Sigmoid colon (tissue), 7 donors: ENCODE measurements around the gene RMRP. TPM values are rescaled to one million over a fixed set of nuclear protein-coding genes. Genes with fewer than 3 reads are reported as not detected.

Experiments
- DNase-seq: peaks from one replicate; pipeline ENCODE4 v3.0.0-alpha.2; 2019
- H3K27ac ChIP-seq, 4 donors: fragments of 200-600 bp; sonication (generic); one replicate each; pipeline ENCODE4 v1.5.1; 2016 to 2019; ENCODE audit warnings: mild to moderate bottlenecking in 1 of 4
- H3K27me3 ChIP-seq, 3 donors: fragments of 200-600 bp; sonication (generic); one replicate each; pipeline ENCODE4 v1.5.1; 2019; ENCODE audit warnings: mild to moderate bottlenecking in 1 of 3
- H3K36me3 ChIP-seq, 4 donors: fragments of 200-600 bp; sonication (generic); one replicate each; pipeline ENCODE4 v1.5.1; 2016 to 2019
- H3K4me1 ChIP-seq, 4 donors: fragments of 200-600 bp; sonication (generic); one replicate each; pipeline ENCODE4 v1.5.1; 2017 to 2019
- H3K4me3 ChIP-seq, 4 donors: fragments of 200-600 bp; sonication (generic); one replicate each; pipeline ENCODE4 v1.5.1; 2017 to 2019; ENCODE audit warnings: mild to moderate bottlenecking in 2 of 4, moderate library complexity in 1 of 4
- H3K9me3 ChIP-seq, 4 donors: fragments of 200-600 bp in 3 of 4; sonication (generic) in 3 of 4; one replicate each; pipeline versions ENCODE4 v1.5.1 to v1.6.1; 2013 to 2019
- EP300 ChIP-seq, 4 donors: sonication (generic); formaldehyde crosslinking; IDR thresholded peaks; one replicate each; pipeline ENCODE4 v1.6.1; 2017; ENCODE audit warnings: antibody characterized with exemption in 4 of 4
- POLR2A ChIP-seq, 2 donors: fragments of 450-650 bp; IDR thresholded peaks; one replicate each; pipeline ENCODE4 v1.6.1; 2016; ENCODE audit warnings: antibody characterized with exemption in 2 of 2, mild to moderate bottlenecking in 2 of 2, moderate library complexity in 2 of 2
- POLR2AphosphoS5 ChIP-seq, 4 donors: sonication (generic); formaldehyde crosslinking; IDR thresholded peaks; one replicate each; pipeline ENCODE4 v1.6.1; 2017; ENCODE audit warnings: antibody characterized with exemption in 4 of 4
- WGBS, 2 donors: extraction: QIAGEN DNeasy Blood & Tissue Kit; methylation state at CpG; one replicate each; pipeline ENCODE4 v1.1.7; 2013; 5-methylcytosine and 5-hydroxymethylcytosine counted together
- intact Hi-C: fragments of 100-400 bp; cut with DNase I; formaldehyde crosslinking; loops from one replicate; pipeline ENCODE4 v1.15.1; 2023
- polyA plus RNA-seq, 3 donors: library from polyadenylated mRNA; stranded (reverse); fragments of 200-250 nt; gene quantifications; one replicate each; pipeline ENCODE4 v1.2.3, GENCODE V29; 2013
- total RNA-seq, 4 donors: library from RNA; depleted of rRNA; stranded (reverse); fragments of >200 nt; gene quantifications; one replicate each; pipeline ENCODE4 v1.1.0, GENCODE V29; 2016
- TF ChIP-seq, protein P1 (sequence below), 4 experiments: fragments of 450-650 bp in 3 of 4; fragments of 200-600 bp in 1 of 4; IDR thresholded peaks; one replicate each; pipeline ENCODE4 v1.5.1; 2016 to 2019; ENCODE audit warnings: antibody characterized with exemption in 4 of 4, mild to moderate bottlenecking in 3 of 4, moderate library complexity in 2 of 4
- donor health status: healthy with polysubstance abuse.
- donor health status: Bipolar disorder and iron deficiency.
- donor health status: healthy.

RMRP gene
- total and polyA plus RNA-seq, 7 donors = 480 to 26,387 (median 4,377) TPM; not detected in 2

DNA sequence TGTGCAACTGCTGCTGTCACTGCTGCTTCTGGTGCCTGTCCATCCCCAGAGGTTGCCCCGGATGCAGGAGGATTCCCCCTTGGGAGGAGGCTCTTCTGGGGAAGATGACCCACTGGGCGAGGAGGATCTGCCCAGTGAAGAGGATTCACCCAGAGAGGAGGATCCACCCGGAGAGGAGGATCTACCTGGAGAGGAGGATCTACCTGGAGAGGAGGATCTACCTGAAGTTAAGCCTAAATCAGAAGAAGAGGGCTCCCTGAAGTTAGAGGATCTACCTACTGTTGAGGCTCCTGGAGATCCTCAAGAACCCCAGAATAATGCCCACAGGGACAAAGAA lies 16.2 kb upstream of the RMRP start:
- DNase-seq = no peak
- intact Hi-C loops = no loop called here
- H3K27ac ChIP-seq = peak overlapping the region; percentile 12 to 64 (median 54)
- no peak overlapping the region for H3K4me3 ChIP-seq
- no peaks in the 10 kb centered on the region for H3K36me3 ChIP-seq
- peaks cover 0 to 28% (median 26%) of the 10 kb centered on the region in 4 donors for H3K4me1 ChIP-seq
- H3K9me3 ChIP-seq = no peaks in the 10 kb centered on the region
- TF ChIP-seq POLR2A (IDR thresholded peaks at IDR 0.05) (no peak), POLR2AphosphoS5 (IDR thresholded peaks at IDR 0.05) (no peak), EP300 (IDR thresholded peaks at IDR 0.05) (no peak)
- TF ChIP-seq, protein P1, sequence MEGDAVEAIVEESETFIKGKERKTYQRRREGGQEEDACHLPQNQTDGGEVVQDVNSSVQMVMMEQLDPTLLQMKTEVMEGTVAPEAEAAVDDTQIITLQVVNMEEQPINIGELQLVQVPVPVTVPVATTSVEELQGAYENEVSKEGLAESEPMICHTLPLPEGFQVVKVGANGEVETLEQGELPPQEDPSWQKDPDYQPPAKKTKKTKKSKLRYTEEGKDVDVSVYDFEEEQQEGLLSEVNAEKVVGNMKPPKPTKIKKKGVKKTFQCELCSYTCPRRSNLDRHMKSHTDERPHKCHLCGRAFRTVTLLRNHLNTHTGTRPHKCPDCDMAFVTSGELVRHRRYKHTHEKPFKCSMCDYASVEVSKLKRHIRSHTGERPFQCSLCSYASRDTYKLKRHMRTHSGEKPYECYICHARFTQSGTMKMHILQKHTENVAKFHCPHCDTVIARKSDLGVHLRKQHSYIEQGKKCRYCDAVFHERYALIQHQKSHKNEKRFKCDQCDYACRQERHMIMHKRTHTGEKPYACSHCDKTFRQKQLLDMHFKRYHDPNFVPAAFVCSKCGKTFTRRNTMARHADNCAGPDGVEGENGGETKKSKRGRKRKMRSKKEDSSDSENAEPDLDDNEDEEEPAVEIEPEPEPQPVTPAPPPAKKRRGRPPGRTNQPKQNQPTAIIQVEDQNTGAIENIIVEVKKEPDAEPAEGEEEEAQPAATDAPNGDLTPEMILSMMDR (IDR thresholded peaks at IDR 0.05) = no peak
- WGBS, 2 donors = 62 to 81% methylated on average over 3 of the region's 3 CpGs
- no peaks in the 10 kb centered on the region for H3K27me3 ChIP-seq

DNA sequence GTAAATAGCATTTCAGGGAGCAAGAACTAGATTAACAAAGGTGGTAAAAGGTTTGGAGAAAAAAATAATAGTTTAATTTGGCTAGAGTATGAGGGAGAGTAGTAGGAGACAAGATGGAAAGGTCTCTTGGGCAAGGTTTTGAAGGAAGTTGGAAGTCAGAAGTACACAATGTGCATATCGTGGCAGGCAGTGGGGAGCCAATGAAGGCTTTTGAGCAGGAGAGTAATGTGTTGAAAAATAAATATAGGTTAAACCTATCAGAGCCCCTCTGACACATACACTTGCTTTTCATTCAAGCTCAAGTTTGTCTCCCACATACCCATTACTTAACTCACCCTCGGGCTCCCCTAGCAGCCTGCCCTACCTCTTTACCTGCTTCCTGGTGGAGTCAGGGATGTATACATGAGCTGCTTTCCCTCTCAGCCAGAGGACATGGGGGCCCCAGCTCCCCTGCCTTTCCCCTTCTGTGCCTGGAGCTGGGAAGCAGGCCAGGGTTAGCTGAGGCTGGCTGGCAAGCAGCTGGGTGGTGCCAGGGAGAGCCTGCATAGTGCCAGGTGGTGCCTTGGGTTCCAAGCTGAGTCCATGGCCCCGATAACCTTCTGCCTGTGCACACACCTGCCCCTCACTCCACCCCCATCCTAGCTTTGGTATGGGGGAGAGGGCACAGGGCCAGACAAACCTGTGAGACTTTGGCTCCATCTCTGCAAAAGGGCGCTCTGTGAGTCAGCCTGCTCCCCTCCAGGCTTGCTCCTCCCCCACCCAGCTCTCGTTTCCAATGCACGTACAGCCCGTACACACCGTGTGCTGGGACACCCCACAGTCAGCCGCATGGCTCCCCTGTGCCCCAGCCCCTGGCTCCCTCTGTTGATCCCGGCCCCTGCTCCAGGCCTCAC lies 15.6 kb upstream of the RMRP start, which contains the start of gene CA9:
Gene CA9 (plus strand): TSS at position 797 of the 893 bp plus-strand sequence. CDS start 32 bp downstream, at position 829.
- H3K4me1 ChIP-seq = peaks cover 0 to 28% (median 26%) of the 10 kb centered on the region in 4 donors
- H3K36me3 ChIP-seq = no peaks in the 10 kb centered on the region
- H3K27ac ChIP-seq = peak within 1 kb of the TSS; percentile 12 to 64 (median 54)
- H3K27me3 ChIP-seq = no peaks in the 10 kb centered on the region
- intact Hi-C loops = no loop called here
- no peaks in the 10 kb centered on the region for H3K9me3 ChIP-seq
- WGBS, 2 donors = 18 to 64% methylated on average over 10 of the region's 10 CpGs
- DNase-seq = peak; percentile 81
- H3K4me3 ChIP-seq = no peak within 1 kb of the TSS
- TF ChIP-seq, protein P1 (IDR thresholded peaks at IDR 0.05) = no peak
- no peak for TF ChIP-seq EP300 (IDR thresholded peaks at IDR 0.05)
- peak in 2 of 4 donors; percentile 35 to 38 for TF ChIP-seq POLR2AphosphoS5 (IDR thresholded peaks at IDR 0.05)
- no peak for TF ChIP-seq POLR2A (IDR thresholded peaks at IDR 0.05)

DNA sequence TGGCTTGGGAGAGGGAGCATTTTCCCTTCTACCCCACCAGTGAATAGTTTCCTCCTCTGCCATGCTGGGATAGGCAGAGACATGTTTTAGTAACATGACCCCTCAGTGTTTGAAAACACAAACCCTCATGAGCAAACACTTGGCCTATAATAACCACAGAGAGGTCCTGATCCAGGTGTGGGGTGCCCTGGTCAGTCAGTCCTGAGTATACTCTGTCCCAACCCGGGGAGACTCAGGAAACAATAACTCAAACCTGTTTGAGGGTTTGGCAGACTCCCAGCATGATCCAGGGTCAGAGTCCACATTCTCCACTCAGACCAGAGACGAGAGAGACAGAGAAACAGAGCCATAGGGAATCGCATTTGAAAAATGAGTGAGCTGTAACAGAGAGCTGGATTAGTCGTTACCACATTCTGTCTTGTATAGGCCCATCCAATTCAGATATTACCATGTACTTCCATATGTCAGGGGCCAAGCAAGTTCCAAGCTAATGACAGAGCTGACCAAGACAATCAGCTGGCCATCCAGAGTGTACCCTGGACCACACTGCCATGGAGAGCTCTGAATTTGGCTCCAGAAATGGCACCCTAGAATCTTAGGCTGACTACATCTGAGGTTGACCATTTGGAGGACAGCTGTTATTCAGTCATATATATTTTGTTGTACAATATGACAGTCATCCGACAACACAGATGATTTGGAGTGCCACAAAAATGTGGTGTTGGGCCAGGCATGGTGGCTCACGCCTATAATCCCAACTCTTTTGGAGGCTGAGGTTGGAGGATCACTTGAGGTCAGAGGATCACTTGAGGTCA lies 11.7 kb upstream of the RMRP start:
- no peak for DNase-seq
- Histone ChIP-seq H3K36me3 (no peaks in the 10 kb centered on the region), H3K4me1 (peaks cover 0 to 29% (median 23%) of the 10 kb centered on the region in 4 donors), H3K27me3 (no peaks in the 10 kb centered on the region), H3K9me3 (no peaks in the 10 kb centered on the region), H3K4me3 (no peak overlapping the region), H3K27ac (no peak overlapping the region)
- intact Hi-C loops = no loop called here
- WGBS, 2 donors = 42 to 71% methylated on average over 6 of the region's 6 CpGs
- TF ChIP-seq, protein P1 (IDR thresholded peaks at IDR 0.05) = no peak
- TF ChIP-seq EP300 (IDR thresholded peaks at IDR 0.05) (no peak), POLR2A (IDR thresholded peaks at IDR 0.05) (no peak), POLR2AphosphoS5 (IDR thresholded peaks at IDR 0.05) (no peak)

DNA sequence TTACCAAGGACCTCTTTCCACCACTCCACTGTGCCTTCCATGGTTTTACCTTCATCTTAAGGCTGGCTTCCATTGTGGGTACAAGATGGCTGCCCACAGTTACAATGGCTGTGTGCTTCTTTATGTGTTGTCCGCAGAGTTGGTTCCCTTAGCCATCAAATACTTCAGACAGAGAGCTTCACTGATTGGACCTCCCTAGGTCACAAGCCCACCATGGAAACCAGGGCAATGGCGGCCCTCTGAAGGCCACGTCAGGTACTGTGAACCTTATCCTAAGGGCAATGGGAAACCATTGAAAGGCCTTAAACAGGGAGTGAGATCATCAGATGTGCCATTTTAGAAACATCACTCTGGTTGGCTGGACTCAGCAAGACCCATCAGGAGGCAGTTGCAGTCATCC lies 10.1 kb upstream of the RMRP start:
- TF ChIP-seq EP300 (IDR thresholded peaks at IDR 0.05) = no peak
- TF ChIP-seq POLR2A (IDR thresholded peaks at IDR 0.05) = no peak
- TF ChIP-seq, protein P1 (IDR thresholded peaks at IDR 0.05) = no peak
- no peak for TF ChIP-seq POLR2AphosphoS5 (IDR thresholded peaks at IDR 0.05)
- no peak for DNase-seq
- intact Hi-C loops = no loop called here
- no peaks in the 10 kb centered on the region for H3K36me3 ChIP-seq
- no peak overlapping the region for H3K4me3 ChIP-seq
- no peak overlapping the region for H3K27ac ChIP-seq
- H3K4me1 ChIP-seq = peaks cover 0 to 24% (median 21%) of the 10 kb centered on the region in 4 donors
- H3K27me3 ChIP-seq = no peaks in the 10 kb centered on the region
- WGBS, 2 donors = 96 to 98% methylated on average over 3 of the region's 3 CpGs
- H3K9me3 ChIP-seq = no peaks in the 10 kb centered on the region
